SU-DHL-6 (cell line): Measurements from ENCODE around the gene AP3M1.
"Not testable (repeated sequence)": the region's sequence is repeated elsewhere in the genome, so short reads cannot be mapped to it uniquely, and the experiment has no call there.

Source experiments
- H2AFZ ChIP-seq: fragments of 200-600 bp; sonication (generic); 2 replicates; pipeline ENCODE4 v1.6.1; 2014; ENCODE audit warnings: low read depth, mild to moderate bottlenecking, moderate library complexity, mixed read lengths, antibody characterized with exemption, low read length; ENCODE audit not compliant: severe bottlenecking
- H3F3A ChIP-seq: fragments of 200-600 bp; shearing (Covaris generic); 2 replicates; pipeline ENCODE4 v1.6.0; 2016; ENCODE audit warnings: antibody characterized with exemption, mild to moderate bottlenecking; ENCODE audit not compliant: insufficient read depth
- H3K27ac ChIP-seq: fragments of 200-600 bp; sonication (generic); 2 replicates; pipeline ENCODE4 v1.5.1; 2016; ENCODE audit warnings: low read depth, mild to moderate bottlenecking, low read length, moderate library complexity, mixed read lengths
- H3K27me3 ChIP-seq: fragments of 200-600 bp; sonication (generic), shearing (Covaris generic); 2 replicates; pipeline ENCODE4 v1.6.0; 2014; ENCODE audit warnings: mild to moderate bottlenecking, low read length
- H3K36me3 ChIP-seq: fragments of 200-600 bp; sonication (generic); 2 replicates; pipeline ENCODE4 v1.6.1; 2014; ENCODE audit warnings: mild to moderate bottlenecking, low read length, mixed read lengths
- H3K4me2 ChIP-seq: fragments of 300-600, 200-600 bp; shearing (Covaris generic), sonication (generic); 2 replicates; pipeline ENCODE4 v1.6.0; 2014; ENCODE audit warnings: low read length, low read depth, mild to moderate bottlenecking; ENCODE audit not compliant: poor library complexity, severe bottlenecking
- H3K4me3 ChIP-seq: fragments of 200-600 bp; sonication (generic); 2 replicates; pipeline ENCODE4 v1.5.1; 2014; ENCODE audit warnings: antibody characterized with exemption, low read length, mild to moderate bottlenecking, mixed read lengths; ENCODE audit not compliant: insufficient read depth, poor library complexity, severe bottlenecking
- H3K79me2 ChIP-seq: fragments of 200-600 bp; sonication (generic); 2 replicates; pipeline ENCODE4 v1.6.1; 2014; ENCODE audit warnings: mild to moderate bottlenecking, low read length, moderate library complexity; ENCODE audit not compliant: insufficient read depth
- H3K9ac ChIP-seq: fragments of 200-600 bp; sonication (generic); 2 replicates; pipeline ENCODE4 v1.7.0; 2014; ENCODE audit warnings: mild to moderate bottlenecking, low read length
- H3K9me2 ChIP-seq: fragments of 200-600 bp; sonication (generic); replicated peaks from 2 replicates; pipeline ENCODE4 v1.6.1; 2014; ENCODE audit warnings: low read length; ENCODE audit not compliant: insufficient read depth
- H3K9me3 ChIP-seq: fragments of 200-600 bp; sonication (generic); 2 replicates; pipeline ENCODE4 v1.6.1; 2014; ENCODE audit warnings: low read length, mixed read lengths; ENCODE audit not compliant: insufficient read depth
- H4K20me1 ChIP-seq: fragments of 200-600 bp; sonication (generic); 2 replicates; pipeline ENCODE4 v1.6.1; 2014; ENCODE audit warnings: low read depth, mild to moderate bottlenecking, antibody characterized with exemption, low read length, moderate library complexity, mixed read lengths
- CTCF ChIP-seq: fragments of 200-600 bp; sonication (generic); IDR thresholded peaks from one replicate; pipeline ENCODE4 v1.5.1; 2017; ENCODE audit warnings: antibody characterized with exemption, mild to moderate bottlenecking, low read length, moderate library complexity; ENCODE audit not compliant: insufficient read depth, poor library complexity, severe bottlenecking
- EZH2phosphoT487 ChIP-seq: fragments of 200-600 bp; sonication (generic), shearing (Covaris generic); conservative IDR thresholded peaks from 2 replicates; pipeline ENCODE4 v1.6.1; 2018; ENCODE audit warnings: mild to moderate bottlenecking, antibody characterized with exemption, low read length, moderate library complexity, mixed read lengths

Gene AP3M1

GRCh38 chr10:74139981-74140380, 10.6 kb downstream of the AP3M1 start:
- Histone ChIP-seq H3K4me3 (no peak overlapping the region), H3K4me2 (no peak overlapping the region), H3K27me3 (no peaks in the 10 kb centered on the region), H3K9me3 (no peaks in the 10 kb centered on the region), H3K9me2 (no peaks in the 10 kb centered on the region), H3F3A (no peaks in the 10 kb centered on the region), H2AFZ (no peak overlapping the region), H3K9ac (no peak overlapping the region), H3K27ac (no peak overlapping the region), H4K20me1 (no peaks in the 10 kb centered on the region), H3K79me2 (peaks cover 35% of the 10 kb centered on the region; the same call in 1 of the 2 replicates), H3K36me3 (peaks cover 28% of the 10 kb centered on the region)
- TF ChIP-seq EZH2phosphoT487 (no peak), CTCF (no peak)

- H3K9me2 ChIP-seq, H3K27ac ChIP-seq, H2AFZ ChIP-seq, H4K20me1 ChIP-seq, H3K9me3 ChIP-seq, H3F3A ChIP-seq, H3K9ac ChIP-seq, H3K4me3 ChIP-seq, H3K4me2 ChIP-seq, H3K27me3 ChIP-seq: not testable (repeated sequence)
- H3K79me2 ChIP-seq = peaks cover 28% of the 10 kb centered on the region; the same call in 1 of the 2 replicates
- peaks cover 35% of the 10 kb centered on the region for H3K36me3 ChIP-seq
Measured at GRCh38 chr10:74138596-74138995, 12.0 kb downstream of the AP3M1 start.

- no peak overlapping the region for H3K4me3 ChIP-seq
- no peaks in the 10 kb centered on the region for H4K20me1 ChIP-seq
- no peaks in the 10 kb centered on the region for H3K9me3 ChIP-seq
- peaks cover 26% of the 10 kb centered on the region; the same call in 1 of the 2 replicates for H3K79me2 ChIP-seq
- no peaks in the 10 kb centered on the region for H3K9me2 ChIP-seq
- H3F3A ChIP-seq = no peaks in the 10 kb centered on the region
- H2AFZ ChIP-seq = no peak overlapping the region
- H3K9ac ChIP-seq = no peak overlapping the region
- no peak overlapping the region for H3K4me2 ChIP-seq
- no peak for TF ChIP-seq EZH2phosphoT487
- no peak for TF ChIP-seq CTCF
- H3K27ac ChIP-seq = no peak overlapping the region
- H3K36me3 ChIP-seq = peaks cover 35% of the 10 kb centered on the region
- no peaks in the 10 kb centered on the region for H3K27me3 ChIP-seq
Measured at GRCh38 chr10:74137992-74138391, 12.6 kb downstream of the AP3M1 start.

- no peaks in the 10 kb centered on the region for H3F3A ChIP-seq
- H3K79me2 ChIP-seq = 0 out of 2 replicates have a peak, but pooled peaks cover 5% of the 10 kb centered on the region
- no peaks in the 10 kb centered on the region for H3K9me2 ChIP-seq
- no peak overlapping the region for H2AFZ ChIP-seq
- no peaks in the 10 kb centered on the region for H3K9me3 ChIP-seq
- H3K27me3 ChIP-seq = no peaks in the 10 kb centered on the region
- no peaks in the 10 kb centered on the region for H4K20me1 ChIP-seq
- no peak overlapping the region for H3K4me3 ChIP-seq
- no peak overlapping the region for H3K4me2 ChIP-seq
- no peak overlapping the region for H3K27ac ChIP-seq
- TF ChIP-seq EZH2phosphoT487 (no peak), CTCF (no peak)
- H3K36me3 ChIP-seq = peaks cover 35% of the 10 kb centered on the region
- no peak overlapping the region for H3K9ac ChIP-seq
Measured at GRCh38 chr10:74135452-74135851, 15.2 kb downstream of the AP3M1 start.
